NCI-H187 treated with DMSO at 0.1 percent for 48 hours (cell line): ENCODE results near the gene DLX2.
"Not testable (repeated sequence)": the region's sequence is repeated elsewhere in the genome, so short reads cannot be mapped to it uniquely, and the experiment has no call there.

ENCODE experiments used
- DNase-seq: peaks from one replicate; lab custom pipeline; 2025; lab: John Stamatoyannopoulos, UW

Gene DLX2

DNA sequence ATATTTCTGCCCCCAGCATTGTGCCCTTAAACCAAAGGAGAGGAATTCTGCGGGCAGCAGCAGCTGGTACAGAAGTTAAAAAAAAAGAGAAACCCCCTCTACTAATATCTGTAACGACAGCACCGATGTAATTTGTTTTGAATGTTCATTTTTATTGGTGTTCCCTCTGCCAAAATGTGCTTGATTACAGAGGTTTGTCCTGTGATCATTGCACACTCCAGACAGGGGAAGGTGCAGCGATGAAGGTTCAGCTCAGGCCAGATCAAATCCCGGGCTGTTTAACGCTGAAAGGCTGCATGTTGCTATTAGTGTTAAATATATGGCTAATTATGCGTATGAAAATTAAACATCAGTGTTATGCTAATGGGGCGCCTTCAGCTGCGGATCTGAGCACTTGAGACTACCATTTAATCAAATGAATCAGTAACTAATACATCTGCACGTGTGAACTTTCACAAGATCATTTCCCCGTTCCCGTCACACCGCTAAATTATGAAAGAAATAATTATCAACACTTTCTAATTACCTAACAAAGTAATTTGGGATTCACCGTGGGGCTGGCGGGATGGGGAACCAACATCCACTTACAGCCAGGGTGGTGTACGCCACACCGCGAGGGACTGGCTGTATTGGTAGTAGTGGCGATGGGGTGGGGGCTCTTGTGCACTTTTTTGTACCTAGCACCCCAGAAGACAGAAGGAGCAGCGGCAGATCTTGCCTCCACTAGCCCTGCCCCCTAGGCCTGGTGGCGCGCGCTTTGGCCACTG lies 18.9 kb downstream of the DLX2 start:
- DNase-seq: no peak

DNA sequence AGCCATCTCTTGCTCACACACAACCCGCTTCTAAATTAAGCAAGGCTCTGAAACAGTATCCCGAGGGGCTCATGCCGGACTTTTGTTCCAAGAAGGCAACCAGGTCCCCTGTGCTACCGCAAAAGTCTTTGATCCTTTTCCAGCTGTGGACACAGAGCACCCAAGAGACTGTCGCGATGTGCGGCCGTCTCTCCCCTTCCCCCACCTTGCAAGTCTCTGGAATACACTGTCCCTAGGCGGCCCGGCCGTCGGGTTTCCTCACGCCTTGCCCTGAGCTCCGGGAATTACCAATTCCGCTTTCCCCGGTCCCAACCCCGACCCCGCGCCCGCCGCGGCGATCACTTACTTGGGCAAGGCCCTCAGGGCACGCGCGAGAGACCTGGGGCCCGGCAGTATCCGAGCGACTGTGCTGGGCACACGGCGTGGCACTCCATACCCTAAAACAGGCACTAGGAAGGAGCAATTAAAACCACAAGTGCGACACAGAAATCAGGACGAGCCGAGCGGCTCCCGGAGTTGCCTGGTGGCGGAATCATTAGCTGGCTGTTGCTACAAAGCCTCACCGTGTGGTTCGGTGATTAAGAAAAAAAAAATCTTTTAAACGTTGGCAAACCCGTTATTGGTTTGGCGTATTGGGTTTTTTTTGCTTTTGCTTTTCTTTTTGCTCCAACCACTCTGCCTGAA lies 19.6 kb downstream of the DLX2 start:
- DNase-seq: no peak

DNA sequence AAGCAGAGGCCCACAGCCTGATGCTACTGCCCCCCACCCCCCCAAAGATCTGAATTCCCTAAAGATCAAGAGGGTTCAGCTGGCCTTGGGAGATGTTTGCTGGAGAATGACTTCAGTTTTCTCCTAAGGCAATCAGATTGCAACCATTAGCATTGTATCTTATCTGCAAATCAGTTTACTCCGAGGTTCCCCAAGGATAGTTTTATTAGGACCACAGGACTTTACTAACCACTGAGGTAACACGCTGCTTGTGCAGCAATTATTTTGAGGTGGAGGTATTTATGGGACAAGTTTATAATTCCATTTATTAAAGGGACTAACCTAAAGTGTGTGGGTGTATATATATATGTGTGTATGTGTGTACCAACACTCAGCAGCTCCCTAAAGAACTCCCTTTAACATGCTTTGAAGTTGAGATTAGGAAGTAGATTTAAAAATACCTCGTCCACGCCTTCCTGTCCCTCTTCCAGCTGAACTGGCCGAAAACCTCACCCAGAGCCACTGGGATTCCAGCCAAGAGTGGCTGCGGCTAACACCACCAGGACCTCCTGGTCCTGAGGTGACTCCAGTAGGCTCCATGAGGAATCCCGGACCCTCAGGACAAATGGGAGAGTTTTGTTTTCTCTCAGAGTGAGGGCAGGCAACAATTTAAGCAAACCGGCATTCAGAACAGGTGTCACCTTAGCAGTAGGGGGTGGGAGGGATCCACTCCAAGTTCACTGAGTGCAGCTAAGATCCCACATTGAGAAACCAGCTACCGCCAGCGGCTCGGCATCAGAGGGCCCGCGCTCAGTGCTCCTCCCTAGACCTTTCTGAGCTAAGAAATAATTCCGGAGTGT lies 20.4 kb downstream of the DLX2 start:
- no peak for DNase-seq

GRCh38 chr2:172081221-172082022 lies 21.3 kb downstream of the DLX2 start:
- DNase-seq: no peak

DNA sequence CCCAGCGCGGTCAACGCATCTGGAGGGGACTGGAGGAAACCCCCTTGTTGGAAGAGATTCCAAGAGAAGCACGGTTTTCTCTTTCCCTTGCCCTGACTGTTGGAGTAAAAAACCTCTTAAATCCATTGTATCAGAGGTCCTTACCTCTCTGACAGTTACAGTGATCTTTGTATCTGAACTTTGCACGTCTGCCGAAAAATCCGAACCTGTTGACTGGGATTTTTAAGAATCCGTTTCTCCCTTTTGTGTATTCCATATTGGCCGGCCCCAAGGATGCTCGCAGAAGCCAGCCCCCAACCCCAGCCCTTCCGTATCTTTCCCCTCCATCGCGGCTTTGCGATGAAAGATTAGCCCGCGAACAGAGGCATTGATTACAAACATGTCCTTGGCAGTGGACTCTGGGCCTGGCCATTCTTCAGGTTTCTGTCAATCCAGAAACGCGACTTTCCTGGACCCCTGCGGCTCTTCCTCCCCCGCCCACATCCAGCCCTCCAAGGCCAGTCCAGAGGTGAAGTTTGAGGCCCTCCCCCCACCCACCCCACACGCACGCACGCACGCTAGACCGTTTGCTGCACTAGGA lies 22.0 kb downstream of the DLX2 start:
- no peak for DNase-seq

GRCh38 chr2:172079838-172080640 lies 22.7 kb downstream of the DLX2 start:
- no peak for DNase-seq

GRCh38 chr2:172079416-172079815 lies 23.3 kb downstream of the DLX2 start:
- DNase-seq: no peak

GRCh38 chr2:172074254-172074653 lies 28.4 kb downstream of the DLX2 start:
- DNase-seq: no peak

DNA sequence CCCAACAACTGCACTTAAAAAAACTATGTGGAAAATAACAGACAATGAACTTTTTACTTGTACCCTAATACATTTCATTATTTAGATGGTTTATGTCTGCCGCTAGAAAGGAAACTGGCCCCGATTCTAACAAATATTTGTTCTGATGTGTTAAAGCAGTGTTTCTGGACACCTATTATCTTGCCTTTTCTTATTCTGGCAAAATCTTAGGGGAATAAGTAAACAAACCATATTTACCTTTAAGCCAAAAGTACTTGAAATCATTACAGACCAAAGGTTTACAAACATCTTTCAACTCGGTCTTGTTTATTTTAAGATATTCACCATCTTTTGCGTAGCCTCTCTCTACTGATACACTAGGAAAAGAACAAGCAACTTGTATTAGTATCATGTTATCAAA lies 29.2 kb downstream of the DLX2 start:
- no peak for DNase-seq

DNA sequence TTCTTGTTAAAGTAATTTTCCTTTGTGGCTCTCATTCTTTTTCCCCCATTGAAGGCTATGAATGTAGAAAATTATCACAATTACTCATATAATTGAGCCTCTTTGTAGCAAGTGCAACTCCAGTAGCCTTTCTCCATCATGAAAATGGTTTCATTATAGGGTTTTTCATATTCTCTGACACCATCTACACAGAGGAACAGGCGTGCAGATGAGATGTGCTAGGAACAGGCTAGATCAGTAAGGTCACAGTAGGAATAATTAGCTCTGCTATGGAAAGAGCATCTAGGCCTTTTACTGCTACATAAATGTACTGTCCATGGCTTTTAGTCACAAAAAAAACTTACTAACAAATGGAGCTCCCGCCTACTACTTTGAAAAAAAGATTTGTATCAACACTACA lies 30.0 kb downstream of the DLX2 start:
- no peak for DNase-seq

- DNase-seq: no peak
Measured at GRCh38 chr2:172072303-172072702, 30.4 kb downstream of the DLX2 start.

- no peak for DNase-seq
Measured at GRCh38 chr2:172070936-172071335, 31.8 kb downstream of the DLX2 start.

GRCh38 chr2:172067905-172068304 lies 34.8 kb downstream of the DLX2 start:
- DNase-seq: not testable (repeated sequence)

- no peak for DNase-seq
Measured at GRCh38 chr2:172066394-172066886, 36.3 kb downstream of the DLX2 start.

DNA sequence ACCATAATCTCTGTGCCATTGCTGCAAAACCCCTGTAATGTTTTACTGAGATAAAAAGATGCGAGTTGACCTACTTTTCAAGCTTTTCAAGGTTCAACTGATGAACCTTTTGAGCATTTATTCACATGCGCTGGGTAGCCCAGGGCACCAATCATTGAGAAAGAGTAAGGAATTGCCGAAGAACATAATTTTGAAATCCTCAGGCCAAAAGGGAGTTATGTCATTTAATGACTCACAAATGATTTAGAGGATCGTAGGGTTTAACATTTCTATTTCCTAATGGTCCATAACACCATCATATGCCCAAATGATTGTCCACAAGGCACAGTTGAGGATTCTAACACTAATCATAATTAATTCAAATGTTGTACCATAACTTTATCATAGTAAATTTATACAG lies 37.6 kb downstream of the DLX2 start:
- DNase-seq: no peak

DNA sequence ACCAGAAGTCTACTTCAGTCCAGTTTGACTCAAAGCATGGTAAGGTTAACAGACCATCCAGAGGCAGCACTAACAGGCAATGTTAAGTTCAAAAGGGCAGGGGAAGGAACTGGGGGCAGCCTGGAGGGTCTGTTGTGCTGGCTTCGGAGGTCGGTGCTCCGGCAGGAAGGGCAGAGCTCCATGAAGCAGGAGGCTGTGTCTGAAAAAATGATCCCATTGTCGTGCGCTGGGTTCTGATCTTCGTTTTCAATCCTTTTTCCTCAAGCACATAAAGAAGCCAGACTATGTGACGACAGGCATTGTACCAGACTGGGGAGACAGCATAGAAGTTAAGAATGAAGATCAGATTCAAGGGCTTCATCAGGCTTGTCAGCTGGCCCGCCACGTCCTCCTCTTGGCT lies 39.3 kb downstream of the DLX2 start:
- no peak for DNase-seq

GRCh38 chr2:172062402-172063004 lies 40.2 kb downstream of the DLX2 start:
- DNase-seq: no peak

DNA sequence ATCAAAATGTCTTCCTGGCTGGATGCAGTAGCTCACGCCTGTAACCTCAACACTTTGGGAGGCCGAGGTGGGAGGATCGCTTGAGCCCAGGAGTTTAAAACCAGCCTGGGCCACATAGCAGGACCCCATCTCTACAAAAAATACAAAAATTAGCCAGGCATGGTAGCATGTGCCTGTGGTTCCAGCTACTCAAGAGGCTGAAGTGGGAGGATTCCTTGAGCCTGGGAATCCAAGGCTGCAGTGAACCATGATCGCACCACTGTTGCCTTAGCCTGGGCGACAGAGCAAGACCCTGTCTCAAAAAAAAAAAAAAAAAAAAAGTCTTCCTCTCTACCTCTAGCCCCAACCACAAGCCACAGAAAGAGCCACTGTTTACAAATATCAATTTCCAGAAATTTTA lies 42.6 kb downstream of the DLX2 start:
- not testable (repeated sequence) for DNase-seq

- DNase-seq: no peak
Measured at GRCh38 chr2:172058660-172059059, 44.0 kb downstream of the DLX2 start.

DNA sequence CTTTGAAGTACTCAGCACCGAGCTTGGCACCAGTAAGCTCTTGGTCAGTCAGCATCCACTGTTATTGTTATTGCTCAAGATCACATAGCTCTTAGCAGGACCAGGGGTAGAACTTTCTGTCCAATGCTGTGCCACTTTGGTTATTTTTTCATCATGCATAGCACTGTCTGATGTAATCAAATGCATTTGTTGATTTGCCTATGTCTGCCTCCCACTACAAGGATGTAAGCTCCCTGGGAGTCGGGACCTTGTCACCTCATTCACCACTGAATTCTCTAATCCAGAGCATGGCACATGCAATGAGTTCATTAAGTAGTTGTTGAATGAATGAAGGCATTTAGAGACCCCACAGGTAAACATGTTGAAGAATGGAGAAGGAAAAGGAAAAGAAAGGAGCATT lies 46.4 kb downstream of the DLX2 start:
- no peak for DNase-seq
